Right atrium auricular region (tissue), 2 donors: ENCODE measurements around the gene TM2D1. TPM values are rescaled to one million over a fixed set of nuclear protein-coding genes. Genes with fewer than 3 reads are reported as not detected.

Source experiments
- DNase-seq: peaks from one replicate; pipeline ENCODE4 v3.0.0-alpha.2; 2019; ENCODE audit warnings: low spot score
- H3K27ac ChIP-seq, 2 donors: fragments of 200-600 bp; sonication (generic); 1 replicate in 1 of 2; 2 replicates in 1 of 2; pipeline ENCODE4 v1.5.1; 2016 to 2019
- H3K27me3 ChIP-seq, 2 donors: fragments of 200-600 bp; sonication (generic); one replicate each; pipeline versions ENCODE4 v1.5.1 to v1.6.0; 2017 to 2019
- H3K36me3 ChIP-seq: fragments of 200-600 bp; sonication (generic); one replicate; pipeline ENCODE4 v1.5.1; 2016
- H3K4me1 ChIP-seq, 2 donors: fragments of 200-600 bp; sonication (generic); one replicate each; pipeline versions ENCODE4 v1.5.1 to v1.6.0; 2017 to 2019
- H3K4me3 ChIP-seq, 2 donors: fragments of 200-600 bp; sonication (generic); 1 replicate in 1 of 2; 2 replicates in 1 of 2; pipeline ENCODE4 v1.5.1; 2017 to 2019; ENCODE audit warnings: mild to moderate bottlenecking in 1 of 2, moderate library complexity in 1 of 2
- H3K9me3 ChIP-seq, 2 donors: fragments of 200-600 bp; sonication (generic); one replicate each; pipeline ENCODE4 v1.5.1; 2019
- total RNA-seq, 2 donors: library from RNA; depleted of rRNA; stranded (reverse); fragments of >200 nt; gene quantifications; one replicate each; pipeline ENCODE4 v1.1.0, GENCODE V29; 2016
- TF ChIP-seq, protein P1 (sequence below), 2 donors: fragments of 200-600 bp; sonication (generic); IDR thresholded peaks; one replicate each; pipeline ENCODE4 v1.5.1; 2019; ENCODE audit warnings: antibody characterized with exemption in 2 of 2

Gene TM2D1
- total RNA-seq, 2 donors from 2014 or later, result 46.0 to 79.0 TPM

- TF ChIP-seq, protein P1, sequence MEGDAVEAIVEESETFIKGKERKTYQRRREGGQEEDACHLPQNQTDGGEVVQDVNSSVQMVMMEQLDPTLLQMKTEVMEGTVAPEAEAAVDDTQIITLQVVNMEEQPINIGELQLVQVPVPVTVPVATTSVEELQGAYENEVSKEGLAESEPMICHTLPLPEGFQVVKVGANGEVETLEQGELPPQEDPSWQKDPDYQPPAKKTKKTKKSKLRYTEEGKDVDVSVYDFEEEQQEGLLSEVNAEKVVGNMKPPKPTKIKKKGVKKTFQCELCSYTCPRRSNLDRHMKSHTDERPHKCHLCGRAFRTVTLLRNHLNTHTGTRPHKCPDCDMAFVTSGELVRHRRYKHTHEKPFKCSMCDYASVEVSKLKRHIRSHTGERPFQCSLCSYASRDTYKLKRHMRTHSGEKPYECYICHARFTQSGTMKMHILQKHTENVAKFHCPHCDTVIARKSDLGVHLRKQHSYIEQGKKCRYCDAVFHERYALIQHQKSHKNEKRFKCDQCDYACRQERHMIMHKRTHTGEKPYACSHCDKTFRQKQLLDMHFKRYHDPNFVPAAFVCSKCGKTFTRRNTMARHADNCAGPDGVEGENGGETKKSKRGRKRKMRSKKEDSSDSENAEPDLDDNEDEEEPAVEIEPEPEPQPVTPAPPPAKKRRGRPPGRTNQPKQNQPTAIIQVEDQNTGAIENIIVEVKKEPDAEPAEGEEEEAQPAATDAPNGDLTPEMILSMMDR (IDR thresholded peaks at IDR 0.05), result no peak
- H3K27ac ChIP-seq, result no peak overlapping the region
- no peaks in the 10 kb centered on the region for H3K36me3 ChIP-seq
- H3K4me3 ChIP-seq, result no peak overlapping the region
- no peak for DNase-seq
- no peaks in the 10 kb centered on the region for H3K27me3 ChIP-seq
- no peaks in the 10 kb centered on the region for H3K9me3 ChIP-seq
- no peaks in the 10 kb centered on the region for H3K4me1 ChIP-seq
These were observed 29.1 kb upstream of the TM2D1 start for GRCh38 chr1:61753998-61754508.

- H3K36me3 ChIP-seq, result no peaks in the 10 kb centered on the region
- no peak overlapping the region for H3K4me3 ChIP-seq
- H3K27ac ChIP-seq, result no peak overlapping the region
- no peaks in the 10 kb centered on the region for H3K27me3 ChIP-seq
- no peaks in the 10 kb centered on the region for H3K4me1 ChIP-seq
- no peak for DNase-seq
- TF ChIP-seq, protein P1 (IDR thresholded peaks at IDR 0.05), result no peak
- no peaks in the 10 kb centered on the region for H3K9me3 ChIP-seq
These were observed 28.0 kb upstream of the TM2D1 start for GRCh38 chr1:61752921-61753389.

GRCh38 chr1:61749574-61749973, 24.6 kb upstream of the TM2D1 start:
- Histone ChIP-seq H3K4me1 (peaks cover 0 to 8% of the 10 kb centered on the region in 2 donors), H3K27me3 (no peaks in the 10 kb centered on the region), H3K36me3 (no peaks in the 10 kb centered on the region), H3K4me3 (no peak overlapping the region), H3K27ac (no peak overlapping the region), H3K9me3 (no peaks in the 10 kb centered on the region)
- no peak for DNase-seq
- TF ChIP-seq, protein P1 (IDR thresholded peaks at IDR 0.05), result no peak

DNA sequence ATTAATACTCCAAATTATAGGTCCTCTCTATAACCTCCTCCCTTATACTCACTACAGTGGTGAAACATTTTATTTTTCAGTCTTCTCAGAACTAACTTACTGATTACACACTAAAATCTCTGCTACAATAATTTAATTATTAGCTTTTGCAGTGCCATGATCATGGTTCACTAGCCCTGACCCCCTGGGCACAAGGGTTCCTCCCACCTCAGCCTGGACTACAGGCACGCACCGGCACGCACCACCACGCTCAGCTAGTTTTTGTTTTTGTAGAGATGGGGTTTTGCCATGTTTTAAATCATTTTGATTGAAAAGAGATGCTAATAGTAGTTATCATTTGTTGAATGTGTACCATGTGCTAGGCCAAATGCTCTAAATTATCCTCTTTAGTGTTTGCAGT, 23.6 kb upstream of the TM2D1 start:
- no peaks in the 10 kb centered on the region for H3K27me3 ChIP-seq
- H3K36me3 ChIP-seq, result no peaks in the 10 kb centered on the region
- peaks cover 0 to 11% of the 10 kb centered on the region in 2 donors for H3K4me1 ChIP-seq
- TF ChIP-seq, protein P1 (IDR thresholded peaks at IDR 0.05), result no peak
- no peak for DNase-seq
- H3K27ac ChIP-seq, result no peak overlapping the region
- no peaks in the 10 kb centered on the region for H3K9me3 ChIP-seq
- H3K4me3 ChIP-seq, result no peak overlapping the region

GRCh38 chr1:61746813-61747212, 21.9 kb upstream of the TM2D1 start:
- TF ChIP-seq, protein P1 (IDR thresholded peaks at IDR 0.05), result no peak
- Histone ChIP-seq H3K36me3 (no peaks in the 10 kb centered on the region), H3K9me3 (no peaks in the 10 kb centered on the region), H3K27ac (no peak overlapping the region), H3K4me1 (peaks cover 0 to 20% of the 10 kb centered on the region in 2 donors), H3K27me3 (no peaks in the 10 kb centered on the region), H3K4me3 (no peak overlapping the region)
- no peak for DNase-seq
